Measurements from ENCODE around the gene CEACAM19.
A peak's percentile ranks its signal among the peaks of the same experiment; 100 is the strongest.
"Not testable (repeated sequence)": the region's sequence is repeated elsewhere in the genome, so short reads cannot be mapped to it uniquely, and the experiment has no call there.

Gene CEACAM19

GRCh38 chr19:44681992-44682790, 10.9 kb downstream of the CEACAM19 start:
- H3K36me3 ChIP-seq (ENCODE audit: insufficient read depth, low read length) = no peaks in the 10 kb centered on the region
- H3K27me3 ChIP-seq (ENCODE audit: insufficient read depth, low read length) = no peaks in the 10 kb centered on the region
- H3K9me3 ChIP-seq (ENCODE audit: insufficient read depth, low read depth, low read length) = no peaks in the 10 kb centered on the region
- no peak overlapping the region for H3K27ac ChIP-seq (ENCODE audit: low read depth, low read length)
- no peak overlapping the region for H3K4me3 ChIP-seq (ENCODE audit: low read length)
- H3K9ac ChIP-seq (ENCODE audit: low read depth, low read length) = no peak overlapping the region
- WGBS = 90% methylated on average over 12 of the region's 15 CpGs
- peaks cover 6% of the 10 kb centered on the region; the same call in 1 of the 2 replicates for H3K4me1 ChIP-seq (ENCODE audit: insufficient read depth, low read length)

GRCh38 chr19:44682807-44683206, 11.5 kb downstream of the CEACAM19 start:
- Histone ChIP-seq H3K4me1 (ENCODE audit: insufficient read depth, low read length) (peaks cover 3% of the 10 kb centered on the region; the same call in 1 of the 2 replicates), H3K9ac (ENCODE audit: low read depth, low read length) (no peak overlapping the region), H3K36me3 (ENCODE audit: insufficient read depth, low read length) (no peaks in the 10 kb centered on the region), H3K27me3 (ENCODE audit: insufficient read depth, low read length) (no peaks in the 10 kb centered on the region), H3K27ac (ENCODE audit: low read depth, low read length) (no peak overlapping the region), H3K4me3 (ENCODE audit: low read length) (no peak overlapping the region), H3K9me3 (ENCODE audit: insufficient read depth, low read depth, low read length) (no peaks in the 10 kb centered on the region)
- WGBS = 89% methylated on average over 2 of the region's 2 CpGs

- no peaks in the 10 kb centered on the region for H3K9me3 ChIP-seq (ENCODE audit: insufficient read depth, low read depth, low read length)
- WGBS = 79% methylated on average over 9 of the region's 9 CpGs
- H3K27ac ChIP-seq (ENCODE audit: low read depth, low read length) = no peak overlapping the region
- H3K36me3 ChIP-seq (ENCODE audit: insufficient read depth, low read length) = no peaks in the 10 kb centered on the region
- H3K4me1 ChIP-seq (ENCODE audit: insufficient read depth, low read length) = peaks cover 3% of the 10 kb centered on the region; the same call in 1 of the 2 replicates
- H3K4me3 ChIP-seq (ENCODE audit: low read length) = no peak overlapping the region
- H3K9ac ChIP-seq (ENCODE audit: low read depth, low read length) = no peak overlapping the region
- H3K27me3 ChIP-seq (ENCODE audit: insufficient read depth, low read length) = no peaks in the 10 kb centered on the region
Observed at GRCh38 chr19:44683434-44684210, 12.3 kb downstream of the CEACAM19 start.

- not testable (repeated sequence) for H3K27ac ChIP-seq (ENCODE audit: low read depth, low read length); H3K4me3 ChIP-seq (ENCODE audit: low read length)
- WGBS = 88% methylated on average over 3 of the region's 3 CpGs
Observed at GRCh38 chr19:44684396-44684795, 13.1 kb downstream of the CEACAM19 start.

GRCh38 chr19:44684892-44685863, 13.9 kb downstream of the CEACAM19 start:
- H3K4me1 ChIP-seq (ENCODE audit: insufficient read depth, low read length) = peaks cover 3% of the 10 kb centered on the region; the same call in 1 of the 2 replicates
- H3K27ac ChIP-seq (ENCODE audit: low read depth, low read length) = no peak overlapping the region
- H3K4me3 ChIP-seq (ENCODE audit: low read length) = no peak overlapping the region
- H3K9ac ChIP-seq (ENCODE audit: low read depth, low read length) = no peak overlapping the region
- no peaks in the 10 kb centered on the region for H3K27me3 ChIP-seq (ENCODE audit: insufficient read depth, low read length)
- H3K9me3 ChIP-seq (ENCODE audit: insufficient read depth, low read depth, low read length) = no peaks in the 10 kb centered on the region
- no peaks in the 10 kb centered on the region for H3K36me3 ChIP-seq (ENCODE audit: insufficient read depth, low read length)
- 73% methylated on average over 25 of the region's 25 CpGs for WGBS

More at GRCh38 chr19:44684396-44684795, 13.1 kb downstream of the CEACAM19 start:
- H3K9ac ChIP-seq (ENCODE audit: low read depth, low read length); H3K9me3 ChIP-seq (ENCODE audit: insufficient read depth, low read depth, low read length); H3K4me1 ChIP-seq (ENCODE audit: insufficient read depth, low read length); H3K27me3 ChIP-seq (ENCODE audit: insufficient read depth, low read length); H3K36me3 ChIP-seq (ENCODE audit: insufficient read depth, low read length): not testable (repeated sequence)

- WGBS = 82% methylated on average over 4 of the region's 4 CpGs
- peaks cover 3% of the 10 kb centered on the region; the same call in 1 of the 2 replicates for H3K4me1 ChIP-seq (ENCODE audit: insufficient read depth, low read length)
Observed at GRCh38 chr19:44685877-44686276, 14.6 kb downstream of the CEACAM19 start.

GRCh38 chr19:44686896-44687295, 15.6 kb downstream of the CEACAM19 start:
- no peak overlapping the region for H3K9ac ChIP-seq (ENCODE audit: low read depth, low read length)

More at GRCh38 chr19:44685877-44686276, 14.6 kb downstream of the CEACAM19 start:
- no peak overlapping the region for H3K4me3 ChIP-seq (ENCODE audit: low read length)
- no peaks in the 10 kb centered on the region for H3K9me3 ChIP-seq (ENCODE audit: insufficient read depth, low read depth, low read length)
- no peaks in the 10 kb centered on the region for H3K27me3 ChIP-seq (ENCODE audit: insufficient read depth, low read length)
- no peaks in the 10 kb centered on the region for H3K36me3 ChIP-seq (ENCODE audit: insufficient read depth, low read length)
- no peak overlapping the region for H3K9ac ChIP-seq (ENCODE audit: low read depth, low read length)
- H3K27ac ChIP-seq (ENCODE audit: low read depth, low read length) = no peak overlapping the region

GRCh38 chr19:44687888-44688287, 16.6 kb downstream of the CEACAM19 start:
- Histone ChIP-seq H3K27me3 (ENCODE audit: insufficient read depth, low read length) (no peaks in the 10 kb centered on the region), H3K9ac (ENCODE audit: low read depth, low read length) (no peak overlapping the region), H3K9me3 (ENCODE audit: insufficient read depth, low read depth, low read length) (no peaks in the 10 kb centered on the region), H3K4me3 (ENCODE audit: low read length) (no peak overlapping the region), H3K27ac (ENCODE audit: low read depth, low read length) (no peak overlapping the region), H3K4me1 (ENCODE audit: insufficient read depth, low read length) (peaks cover 3% of the 10 kb centered on the region; the same call in 1 of the 2 replicates), H3K36me3 (ENCODE audit: insufficient read depth, low read length) (no peaks in the 10 kb centered on the region)
- 93% methylated on average over 7 of the region's 7 CpGs for WGBS

More at GRCh38 chr19:44686896-44687295, 15.6 kb downstream of the CEACAM19 start:
- H3K36me3 ChIP-seq (ENCODE audit: insufficient read depth, low read length) = no peaks in the 10 kb centered on the region
- H3K4me1 ChIP-seq (ENCODE audit: insufficient read depth, low read length) = peaks cover 3% of the 10 kb centered on the region; the same call in 1 of the 2 replicates
- WGBS = 91% methylated on average over 4 of the region's 4 CpGs
- no peaks in the 10 kb centered on the region for H3K27me3 ChIP-seq (ENCODE audit: insufficient read depth, low read length)
- no peaks in the 10 kb centered on the region for H3K9me3 ChIP-seq (ENCODE audit: insufficient read depth, low read depth, low read length)
- H3K27ac ChIP-seq (ENCODE audit: low read depth, low read length) = no peak overlapping the region
- no peak overlapping the region for H3K4me3 ChIP-seq (ENCODE audit: low read length)

GRCh38 chr19:44689290-44690130, 18.2 kb downstream of the CEACAM19 start:
- 44% methylated on average over 11 of the region's 11 CpGs for WGBS
- Histone ChIP-seq H3K9ac (ENCODE audit: low read depth, low read length) (no peak overlapping the region), H3K4me3 (ENCODE audit: low read length) (peak overlapping the region; percentile 27; the same call in 1 of the 2 replicates), H3K4me1 (ENCODE audit: insufficient read depth, low read length) (peaks cover 3% of the 10 kb centered on the region; the same call in 1 of the 2 replicates), H3K27me3 (ENCODE audit: insufficient read depth, low read length) (no peaks in the 10 kb centered on the region), H3K9me3 (ENCODE audit: insufficient read depth, low read depth, low read length) (no peaks in the 10 kb centered on the region), H3K36me3 (ENCODE audit: insufficient read depth, low read length) (no peaks in the 10 kb centered on the region), H3K27ac (ENCODE audit: low read depth, low read length) (no peak overlapping the region)

GRCh38 chr19:44690131-44690440, 18.8 kb downstream of the CEACAM19 start:
- WGBS = 94% methylated on average over 3 of the region's 3 CpGs
- Histone ChIP-seq H3K4me3 (ENCODE audit: low read length) (no peak overlapping the region), H3K27ac (ENCODE audit: low read depth, low read length) (no peak overlapping the region), H3K4me1 (ENCODE audit: insufficient read depth, low read length) (no peaks in the 10 kb centered on the region), H3K9me3 (ENCODE audit: insufficient read depth, low read depth, low read length) (no peaks in the 10 kb centered on the region), H3K36me3 (ENCODE audit: insufficient read depth, low read length) (no peaks in the 10 kb centered on the region), H3K9ac (ENCODE audit: low read depth, low read length) (no peak overlapping the region), H3K27me3 (ENCODE audit: insufficient read depth, low read length) (no peaks in the 10 kb centered on the region)
